ENCODE measurements around the gene PCBP2. TPM values are rescaled to one million over a fixed set of nuclear protein-coding genes. Genes with fewer than 3 reads are reported as not detected.

Gene PCBP2
- total RNA-seq, 1 experiment from 2014 or later: 981 TPM

GRCh38 chr12:53484686-53485575 lies 33.0 kb downstream of the PCBP2 start:
- H3K36me3 Mint-ChIP-seq: peaks cover 36% of the 10 kb centered on the region
- no peak overlapping the region for H3K27ac Mint-ChIP-seq
- no peaks in the 10 kb centered on the region for H3K27me3 Mint-ChIP-seq (ENCODE audit: low read depth)
- H3K4me1 Mint-ChIP-seq: peaks cover 9% of the 10 kb centered on the region
- H3K9me3 Mint-ChIP-seq: no peaks in the 10 kb centered on the region
- DNase-seq (ENCODE audit: low spot score) (no peak), ATAC-seq (no peak)
- ChIA-PET CTCF (no interaction called here), POLR2A (interaction anchor here (1.0 kb wide), 1 partner anchor 23 kb away, joined by 3 read pairs; no protein-coding TSS in a partner anchor)
- no peak overlapping the region for H3K4me3 Mint-ChIP-seq
- no peak for TF ChIP-seq PRRX2 (CRISPR knock-in tag; IDR thresholded peaks at IDR 0.05)
- no peak for TF ChIP-seq IRF1 (CRISPR knock-in tag; IDR thresholded peaks at IDR 0.05)
- TF ChIP-seq ELF4 (CRISPR knock-in tag; IDR thresholded peaks at IDR 0.05; ENCODE audit: low read depth): no peak
- TF ChIP-seq AFF4 (CRISPR knock-in tag; IDR thresholded peaks at IDR 0.05; ENCODE audit: borderline replicate concordance): no peak
- TF ChIP-seq USF2 (CRISPR knock-in tag; IDR thresholded peaks at IDR 0.05): no peak
- no peak for TF ChIP-seq SMAD3 (CRISPR knock-in tag; IDR thresholded peaks at IDR 0.05; ENCODE audit: borderline replicate concordance)
- no peak for TF ChIP-seq CREM (CRISPR knock-in tag; IDR thresholded peaks at IDR 0.05)
- TF ChIP-seq MLX (CRISPR knock-in tag; IDR thresholded peaks at IDR 0.05): no peak
- TF ChIP-seq SP1 (CRISPR knock-in tag; conservative IDR thresholded peaks at IDR 0.05): no peak
- no peak for TF ChIP-seq ZNF512 (CRISPR knock-in tag; IDR thresholded peaks at IDR 0.05; ENCODE audit: borderline replicate concordance)
- TF ChIP-seq ZNF396 (CRISPR knock-in tag; IDR thresholded peaks at IDR 0.05; ENCODE audit: borderline replicate concordance): no peak
- no peak for TF ChIP-seq SMAD4 (CRISPR knock-in tag; IDR thresholded peaks at IDR 0.05)
- TF ChIP-seq ESRRA (CRISPR knock-in tag; IDR thresholded peaks at IDR 0.05; ENCODE audit: borderline replicate concordance): no peak
- no peak for TF ChIP-seq PRDM15 (CRISPR knock-in tag; IDR thresholded peaks at IDR 0.05)
- TF ChIP-seq ZNF317 (CRISPR knock-in tag; IDR thresholded peaks at IDR 0.05; ENCODE audit: borderline replicate concordance, low read depth): no peak
- no peak for TF ChIP-seq CREB1 (CRISPR knock-in tag; IDR thresholded peaks at IDR 0.05)
- TF ChIP-seq NFYB (CRISPR knock-in tag; conservative IDR thresholded peaks at IDR 0.05; ENCODE audit: low read depth): no peak
